ENCODE measurements around the gene THAP7.

THAP7 gene

GRCh38 chr22:20986365-20986764 lies 15.6 kb downstream of the THAP7 start:
- Histone ChIP-seq H3K9ac (ENCODE audit: low read depth, low read length) (no peak overlapping the region), H3K36me3 (ENCODE audit: insufficient read depth, low read length) (no peaks in the 10 kb centered on the region), H3K4me1 (ENCODE audit: insufficient read depth, low read length) (peaks cover 2% of the 10 kb centered on the region; the same call in 1 of the 2 replicates), H3K9me3 (ENCODE audit: control insufficient read depth, insufficient read depth, low read length) (no peaks in the 10 kb centered on the region)

- H3K4me1 ChIP-seq (ENCODE audit: insufficient read depth, low read length) = peaks cover 5% of the 10 kb centered on the region; the same call in 1 of the 2 replicates
- H3K9ac ChIP-seq (ENCODE audit: low read depth, low read length) = no peak overlapping the region
- no peaks in the 10 kb centered on the region for H3K9me3 ChIP-seq (ENCODE audit: control insufficient read depth, insufficient read depth, low read length)
- no peaks in the 10 kb centered on the region for H3K36me3 ChIP-seq (ENCODE audit: insufficient read depth, low read length)
Measured at GRCh38 chr22:20985720-20986119, 16.2 kb downstream of the THAP7 start.

- Histone ChIP-seq H3K9me3 (ENCODE audit: control insufficient read depth, insufficient read depth, low read length) (peaks cover 6% of the 10 kb centered on the region; the same call in 1 of the 2 replicates), H3K36me3 (ENCODE audit: insufficient read depth, low read length) (no peaks in the 10 kb centered on the region), H3K4me1 (ENCODE audit: insufficient read depth, low read length) (peaks cover 5% of the 10 kb centered on the region; the same call in 1 of the 2 replicates), H3K9ac (ENCODE audit: low read depth, low read length) (peak overlapping the region; percentile 89; the same call in 1 of the 2 replicates)
Measured at GRCh38 chr22:20983081-20983771, 18.7 kb downstream of the THAP7 start.

GRCh38 chr22:20982563-20982882 lies 19.4 kb downstream of the THAP7 start:
- Histone ChIP-seq H3K4me1 (ENCODE audit: insufficient read depth, low read length) (peaks cover 5% of the 10 kb centered on the region; the same call in 1 of the 2 replicates), H3K36me3 (ENCODE audit: insufficient read depth, low read length) (no peaks in the 10 kb centered on the region), H3K9ac (ENCODE audit: low read depth, low read length) (peak overlapping the region; percentile 89), H3K9me3 (ENCODE audit: control insufficient read depth, insufficient read depth, low read length) (peaks cover 6% of the 10 kb centered on the region; the same call in 1 of the 2 replicates)

GRCh38 chr22:20981787-20982562 lies 19.9 kb downstream of the THAP7 start, which contains the start of gene LZTR1:
TSS of gene LZTR1 (plus strand) at chr22:20982297. CDS start at chr22:20982372, 75 bp downstream.
- Histone ChIP-seq H3K36me3 (ENCODE audit: insufficient read depth, low read length) (no peaks in the 10 kb centered on the region), H3K4me1 (ENCODE audit: insufficient read depth, low read length) (peaks cover 5% of the 10 kb centered on the region; the same call in 1 of the 2 replicates), H3K9me3 (ENCODE audit: control insufficient read depth, insufficient read depth, low read length) (peaks cover 6% of the 10 kb centered on the region; the same call in 1 of the 2 replicates), H3K9ac (ENCODE audit: low read depth, low read length) (peak within 1 kb of the TSS; percentile 89)

GRCh38 chr22:20980938-20981722 lies 20.8 kb downstream of the THAP7 start:
- Histone ChIP-seq H3K9ac (ENCODE audit: low read depth, low read length) (peak overlapping the region; percentile 89), H3K36me3 (ENCODE audit: insufficient read depth, low read length) (no peaks in the 10 kb centered on the region), H3K4me1 (ENCODE audit: insufficient read depth, low read length) (peaks cover 5% of the 10 kb centered on the region; the same call in 1 of the 2 replicates)

GRCh38 chr22:20980523-20980922 lies 21.4 kb downstream of the THAP7 start:
- Histone ChIP-seq H3K36me3 (ENCODE audit: insufficient read depth, low read length) (no peaks in the 10 kb centered on the region), H3K9me3 (ENCODE audit: control insufficient read depth, insufficient read depth, low read length) (peaks cover 6% of the 10 kb centered on the region; the same call in 1 of the 2 replicates), H3K4me1 (ENCODE audit: insufficient read depth, low read length) (peaks cover 5% of the 10 kb centered on the region; the same call in 1 of the 2 replicates), H3K9ac (ENCODE audit: low read depth, low read length) (no peak overlapping the region)

More at GRCh38 chr22:20980938-20981722, 20.8 kb downstream of the THAP7 start:
- H3K9me3 ChIP-seq (ENCODE audit: control insufficient read depth, insufficient read depth, low read length) = peaks cover 6% of the 10 kb centered on the region; the same call in 1 of the 2 replicates

- Histone ChIP-seq H3K9ac (ENCODE audit: low read depth, low read length) (peak overlapping the region; percentile 47; the same call in 1 of the 2 replicates), H3K4me1 (ENCODE audit: insufficient read depth, low read length) (peaks cover 5% of the 10 kb centered on the region; the same call in 1 of the 2 replicates), H3K36me3 (ENCODE audit: insufficient read depth, low read length) (no peaks in the 10 kb centered on the region), H3K9me3 (ENCODE audit: control insufficient read depth, insufficient read depth, low read length) (peaks cover 6% of the 10 kb centered on the region; the same call in 1 of the 2 replicates)
Measured at GRCh38 chr22:20979940-20980453, 21.9 kb downstream of the THAP7 start.

- H3K9me3 ChIP-seq (ENCODE audit: control insufficient read depth, insufficient read depth, low read length) = peaks cover 6% of the 10 kb centered on the region; the same call in 1 of the 2 replicates
- H3K9ac ChIP-seq (ENCODE audit: low read depth, low read length) = peak overlapping the region; percentile 47; the same call in 1 of the 2 replicates
- peaks cover 5% of the 10 kb centered on the region; the same call in 1 of the 2 replicates for H3K4me1 ChIP-seq (ENCODE audit: insufficient read depth, low read length)
- H3K36me3 ChIP-seq (ENCODE audit: insufficient read depth, low read length) = no peaks in the 10 kb centered on the region
Measured at GRCh38 chr22:20979243-20979809, 22.6 kb downstream of the THAP7 start.

GRCh38 chr22:20978419-20978818 lies 23.5 kb downstream of the THAP7 start:
- no peak overlapping the region for H3K9ac ChIP-seq (ENCODE audit: low read depth, low read length)
- peaks cover 6% of the 10 kb centered on the region; the same call in 1 of the 2 replicates for H3K9me3 ChIP-seq (ENCODE audit: control insufficient read depth, insufficient read depth, low read length)

GRCh38 chr22:20977516-20978170 lies 24.3 kb downstream of the THAP7 start:
- no peak overlapping the region for H3K9ac ChIP-seq (ENCODE audit: low read depth, low read length)
- peaks cover 6% of the 10 kb centered on the region; the same call in 1 of the 2 replicates for H3K9me3 ChIP-seq (ENCODE audit: control insufficient read depth, insufficient read depth, low read length)
- H3K4me1 ChIP-seq (ENCODE audit: insufficient read depth, low read length) = peaks cover 5% of the 10 kb centered on the region
- H3K36me3 ChIP-seq (ENCODE audit: insufficient read depth, low read length) = no peaks in the 10 kb centered on the region

More at GRCh38 chr22:20978419-20978818, 23.5 kb downstream of the THAP7 start:
- H3K36me3 ChIP-seq (ENCODE audit: insufficient read depth, low read length) = no peaks in the 10 kb centered on the region
- peaks cover 5% of the 10 kb centered on the region for H3K4me1 ChIP-seq (ENCODE audit: insufficient read depth, low read length)

- no peaks in the 10 kb centered on the region for H3K36me3 ChIP-seq (ENCODE audit: insufficient read depth, low read length)
- peaks cover 5% of the 10 kb centered on the region for H3K4me1 ChIP-seq (ENCODE audit: insufficient read depth, low read length)
- H3K9me3 ChIP-seq (ENCODE audit: control insufficient read depth, insufficient read depth, low read length) = peaks cover 6% of the 10 kb centered on the region; the same call in 1 of the 2 replicates
- H3K9ac ChIP-seq (ENCODE audit: low read depth, low read length) = no peak overlapping the region
Measured at GRCh38 chr22:20977019-20977418, 24.9 kb downstream of the THAP7 start.

All from ES-I3 (cell line).